Activated CD8-positive, alpha-beta memory T cell treated with anti-CD3 and anti-CD28 coated beads for 48 hours (primary cell): Measurements from ENCODE around the gene FKBP15.
"Not testable (repeated sequence)": the region's sequence is repeated elsewhere in the genome, so short reads cannot be mapped to it uniquely, and the experiment has no call there.

Source experiments
- DNase-seq, 3 experiments: peaks; one replicate each; pipeline ENCODE4 v3.0.0-alpha.2; 2020; ENCODE audit warnings: low read depth in 2 of 3, low spot score in 2 of 3

The FKBP15 gene, protein sequence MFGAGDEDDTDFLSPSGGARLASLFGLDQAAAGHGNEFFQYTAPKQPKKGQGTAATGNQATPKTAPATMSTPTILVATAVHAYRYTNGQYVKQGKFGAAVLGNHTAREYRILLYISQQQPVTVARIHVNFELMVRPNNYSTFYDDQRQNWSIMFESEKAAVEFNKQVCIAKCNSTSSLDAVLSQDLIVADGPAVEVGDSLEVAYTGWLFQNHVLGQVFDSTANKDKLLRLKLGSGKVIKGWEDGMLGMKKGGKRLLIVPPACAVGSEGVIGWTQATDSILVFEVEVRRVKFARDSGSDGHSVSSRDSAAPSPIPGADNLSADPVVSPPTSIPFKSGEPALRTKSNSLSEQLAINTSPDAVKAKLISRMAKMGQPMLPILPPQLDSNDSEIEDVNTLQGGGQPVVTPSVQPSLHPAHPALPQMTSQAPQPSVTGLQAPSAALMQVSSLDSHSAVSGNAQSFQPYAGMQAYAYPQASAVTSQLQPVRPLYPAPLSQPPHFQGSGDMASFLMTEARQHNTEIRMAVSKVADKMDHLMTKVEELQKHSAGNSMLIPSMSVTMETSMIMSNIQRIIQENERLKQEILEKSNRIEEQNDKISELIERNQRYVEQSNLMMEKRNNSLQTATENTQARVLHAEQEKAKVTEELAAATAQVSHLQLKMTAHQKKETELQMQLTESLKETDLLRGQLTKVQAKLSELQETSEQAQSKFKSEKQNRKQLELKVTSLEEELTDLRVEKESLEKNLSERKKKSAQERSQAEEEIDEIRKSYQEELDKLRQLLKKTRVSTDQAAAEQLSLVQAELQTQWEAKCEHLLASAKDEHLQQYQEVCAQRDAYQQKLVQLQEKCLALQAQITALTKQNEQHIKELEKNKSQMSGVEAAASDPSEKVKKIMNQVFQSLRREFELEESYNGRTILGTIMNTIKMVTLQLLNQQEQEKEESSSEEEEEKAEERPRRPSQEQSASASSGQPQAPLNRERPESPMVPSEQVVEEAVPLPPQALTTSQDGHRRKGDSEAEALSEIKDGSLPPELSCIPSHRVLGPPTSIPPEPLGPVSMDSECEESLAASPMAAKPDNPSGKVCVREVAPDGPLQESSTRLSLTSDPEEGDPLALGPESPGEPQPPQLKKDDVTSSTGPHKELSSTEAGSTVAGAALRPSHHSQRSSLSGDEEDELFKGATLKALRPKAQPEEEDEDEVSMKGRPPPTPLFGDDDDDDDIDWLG

DNA sequence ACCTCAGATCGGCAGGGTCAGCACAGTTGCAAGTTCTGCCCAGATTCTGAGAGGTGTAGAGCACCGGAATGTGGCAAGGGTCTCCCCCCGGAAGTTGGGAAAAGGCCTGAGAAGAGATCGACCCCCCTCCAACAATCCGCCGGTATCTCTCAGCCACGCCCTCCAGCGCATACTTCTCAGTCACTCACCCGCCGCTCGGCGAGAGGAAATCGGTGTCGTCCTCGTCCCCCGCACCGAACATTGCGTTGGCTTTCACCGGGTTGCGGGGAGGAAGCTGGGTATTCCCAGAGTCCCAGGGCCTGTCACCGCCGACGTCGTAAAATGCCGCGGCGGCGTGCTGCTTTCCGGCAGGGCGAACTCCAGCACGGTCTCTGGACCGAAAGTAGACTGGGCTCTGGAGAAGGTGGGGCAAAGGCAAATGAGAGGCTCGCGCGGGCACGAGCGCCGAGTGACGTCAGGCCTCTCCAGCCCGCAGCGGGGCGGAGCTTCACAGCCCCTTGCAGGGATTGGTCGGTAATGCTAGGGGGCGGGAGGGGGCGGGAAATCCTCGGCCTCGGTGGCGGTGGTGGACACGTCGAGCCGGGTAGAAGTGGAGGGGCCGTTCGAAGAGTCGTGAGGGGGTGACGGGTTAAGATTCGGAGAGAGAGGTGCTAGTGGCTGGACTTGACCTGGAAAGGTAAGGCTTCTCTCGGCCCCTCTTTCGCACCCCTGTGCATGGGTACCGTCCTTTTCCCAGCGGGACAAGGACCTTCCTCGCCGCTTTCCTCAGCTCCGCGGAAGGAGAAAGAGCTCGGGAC is at the start of gene FKBP15, which contains the start of gene SLC31A1:
Gene FKBP15 (minus strand): TSS at position 275 of the 797 bp plus-strand sequence. CDS start 34 bp downstream, at position 241.
Gene SLC31A1 (plus strand): TSS at position 542 of the 797 bp plus-strand sequence. CDS start 34,605 bp downstream, outside the sequence.
- DNase-seq, result peak; percentile 88 to 97 (median 91)

DNA sequence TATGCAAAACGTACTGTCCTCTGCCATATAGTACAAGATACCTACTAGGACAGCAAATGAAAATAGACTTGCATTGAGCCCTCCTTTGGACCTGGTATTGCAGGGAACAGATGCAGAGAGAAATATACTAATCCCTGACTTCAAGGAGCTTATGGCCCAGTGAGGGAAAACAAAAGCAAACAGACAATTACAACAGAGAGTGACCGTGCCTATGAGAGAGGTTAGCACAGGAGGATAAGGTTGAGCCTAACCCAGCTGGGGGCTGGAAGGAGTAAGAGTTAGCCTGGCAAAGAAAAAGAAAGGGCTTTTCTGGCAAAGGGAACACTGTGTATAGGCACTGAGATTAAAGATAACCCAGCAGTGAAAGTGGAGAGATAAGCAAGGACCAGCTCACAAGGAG is 48.8 kb upstream of the FKBP15 start:
- DNase-seq, result no peak

DNA sequence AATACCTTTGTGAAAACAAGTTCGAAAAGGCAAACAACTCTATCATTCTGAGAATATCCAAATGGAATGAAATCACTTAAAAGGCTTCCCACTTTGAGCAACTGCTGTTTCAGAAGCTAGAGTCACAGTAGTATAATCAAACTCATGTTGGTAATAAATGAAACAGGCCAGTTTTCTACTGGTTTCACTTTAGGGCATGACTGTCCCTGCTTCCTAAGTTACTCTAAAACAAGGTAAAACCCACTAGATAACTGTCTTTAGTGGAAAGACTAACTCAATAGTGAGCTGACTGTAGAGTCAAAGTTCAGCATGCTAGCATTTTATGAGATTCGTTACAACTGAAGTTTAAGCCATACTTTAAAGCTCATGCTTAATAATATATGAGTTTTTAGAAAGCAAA is 48.3 kb upstream of the FKBP15 start:
- DNase-seq, result no peak

DNA sequence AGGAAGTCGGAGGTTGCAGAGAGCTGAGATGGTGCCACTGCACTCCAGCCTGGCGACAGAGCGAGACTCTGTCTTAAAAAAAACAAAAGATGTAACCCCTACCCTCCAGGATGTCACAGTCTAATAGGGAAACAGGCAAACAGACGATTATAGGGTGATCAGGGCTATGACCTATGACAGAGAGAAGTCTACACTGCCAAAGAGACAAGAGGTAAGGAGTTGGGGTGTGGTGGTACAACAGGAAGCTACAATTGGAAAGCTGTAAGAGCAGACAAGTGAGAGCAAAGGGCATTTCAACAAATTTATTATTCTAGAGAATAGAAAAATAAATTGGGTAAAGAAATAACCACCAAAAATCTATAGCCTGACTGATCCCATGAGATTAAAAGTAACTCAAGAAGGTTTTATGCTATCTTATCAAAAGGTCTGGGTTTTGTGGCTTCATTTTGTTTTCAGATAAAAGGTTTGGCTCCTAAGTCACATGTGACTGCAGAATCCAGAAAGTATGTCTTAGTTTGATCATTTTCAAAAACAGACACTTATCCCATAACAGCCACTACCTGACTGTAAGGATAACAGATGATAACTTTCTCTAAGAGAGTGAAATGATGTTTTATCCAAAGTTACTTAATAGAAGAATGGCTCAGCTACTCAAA is 47.0 kb upstream of the FKBP15 start:
- DNase-seq, result no peak

DNA sequence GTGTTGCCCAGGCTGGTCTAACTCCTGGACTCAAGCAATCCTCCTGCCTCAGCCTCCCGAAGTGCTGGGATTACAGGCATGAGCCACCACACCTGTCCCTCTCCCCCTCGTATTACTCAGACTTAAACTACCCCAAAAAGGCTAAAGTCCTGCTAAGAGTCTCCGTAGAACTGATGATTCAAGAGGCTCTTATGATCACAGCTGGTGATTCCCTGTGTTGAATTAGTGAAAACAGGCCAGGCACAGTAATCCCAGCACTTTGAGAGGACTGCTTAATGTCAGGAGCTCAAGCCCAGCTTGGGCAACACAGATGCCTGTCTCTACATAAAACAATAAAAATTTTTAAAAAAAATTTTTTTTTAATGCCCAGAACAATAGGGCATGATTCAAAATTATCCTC is 45.1 kb upstream of the FKBP15 start:
- no peak for DNase-seq

DNA sequence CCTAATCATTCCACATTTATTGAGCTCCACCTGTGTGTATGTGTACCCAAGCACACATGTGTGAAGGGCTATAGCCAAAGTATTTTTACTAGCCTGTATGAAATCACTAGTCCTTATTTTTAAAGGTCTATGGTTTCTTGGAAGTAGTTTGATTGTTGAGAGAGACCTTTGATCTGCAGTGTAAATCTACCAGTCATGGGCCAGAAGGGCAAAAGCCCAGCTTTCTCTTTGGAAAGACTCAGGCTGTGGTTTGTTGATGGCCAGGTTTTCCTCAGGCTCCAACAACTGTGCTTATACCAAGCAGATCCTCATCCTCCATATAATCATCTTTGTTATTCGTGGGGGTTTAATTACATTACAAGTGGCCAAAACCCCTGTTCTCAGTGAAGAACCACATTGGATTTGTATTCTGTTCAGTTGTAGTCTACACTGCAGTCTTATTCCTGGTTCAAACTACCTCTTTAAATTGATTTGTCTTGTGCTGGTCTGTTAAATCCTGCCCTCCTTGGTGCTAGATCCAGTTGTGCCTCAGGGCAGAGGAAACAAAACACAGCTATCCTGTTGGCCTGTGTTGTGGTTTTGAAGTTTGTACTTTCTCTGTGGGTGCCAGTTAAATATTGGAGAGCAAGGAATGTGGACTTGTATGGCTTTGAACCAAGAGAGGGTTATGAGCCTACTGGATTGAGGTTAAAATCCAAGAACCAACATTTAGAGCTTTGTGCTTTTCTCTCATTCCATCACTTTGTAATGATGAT is 41.0 kb upstream of the FKBP15 start:
- DNase-seq, result no peak

DNA sequence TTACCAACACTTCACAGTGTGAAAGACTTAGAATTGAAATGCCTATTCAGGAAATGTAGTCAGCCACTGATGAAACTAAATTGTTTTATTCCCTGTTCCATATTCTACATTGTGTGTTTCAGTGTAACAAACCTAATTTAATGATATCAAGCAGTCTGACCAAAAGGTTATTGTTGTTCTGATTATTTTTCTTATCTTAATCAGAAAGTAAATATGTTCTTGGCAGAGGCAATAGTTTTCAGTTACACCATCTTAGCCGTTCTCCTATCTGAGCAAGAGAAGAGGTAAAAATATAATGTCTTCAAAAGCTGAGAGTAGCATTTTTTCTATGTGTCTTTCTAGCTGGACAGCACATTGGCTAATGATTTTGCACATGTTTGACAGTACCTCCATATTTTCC is 37.2 kb upstream of the FKBP15 start:
- DNase-seq, result no peak

DNA sequence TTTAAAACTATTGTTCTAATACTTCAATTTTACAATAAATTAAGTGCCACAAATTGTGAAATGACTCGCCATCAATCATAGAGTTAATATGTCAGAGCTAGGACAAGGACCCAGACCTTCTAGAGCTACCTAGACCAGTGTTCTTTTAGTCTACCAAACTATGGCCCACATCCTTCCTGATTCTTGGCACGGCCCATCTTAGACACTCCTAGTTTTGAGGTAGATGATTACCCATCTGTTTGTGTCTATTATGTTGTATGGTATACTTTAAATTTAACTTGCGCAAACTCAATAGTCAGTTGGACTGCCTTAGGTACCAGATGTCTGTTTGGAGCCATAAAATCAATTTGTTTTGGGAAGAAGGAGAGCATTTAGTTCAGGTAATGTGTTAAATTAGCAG is 36.8 kb upstream of the FKBP15 start:
- DNase-seq, result no peak

DNA sequence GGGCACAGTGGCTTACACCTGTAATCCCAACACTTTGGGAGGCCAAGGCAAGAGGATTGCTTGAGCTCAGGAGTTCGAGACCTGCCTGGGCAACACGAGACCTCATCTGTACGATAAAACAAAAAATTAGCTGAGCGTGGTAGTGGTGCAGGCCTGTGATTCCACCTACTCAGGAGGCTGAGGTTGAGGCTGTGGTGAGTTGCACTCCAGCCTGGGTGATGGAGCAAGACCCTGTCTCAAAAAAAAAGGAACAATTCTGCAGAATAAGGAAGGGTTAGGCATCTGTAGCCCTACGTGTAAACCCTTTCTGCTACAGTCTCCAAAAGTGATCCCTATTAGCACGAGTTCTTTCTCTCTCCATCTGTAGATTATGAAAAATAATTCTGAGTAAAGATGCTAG is 34.4 kb upstream of the FKBP15 start:
- DNase-seq, result no peak

DNA sequence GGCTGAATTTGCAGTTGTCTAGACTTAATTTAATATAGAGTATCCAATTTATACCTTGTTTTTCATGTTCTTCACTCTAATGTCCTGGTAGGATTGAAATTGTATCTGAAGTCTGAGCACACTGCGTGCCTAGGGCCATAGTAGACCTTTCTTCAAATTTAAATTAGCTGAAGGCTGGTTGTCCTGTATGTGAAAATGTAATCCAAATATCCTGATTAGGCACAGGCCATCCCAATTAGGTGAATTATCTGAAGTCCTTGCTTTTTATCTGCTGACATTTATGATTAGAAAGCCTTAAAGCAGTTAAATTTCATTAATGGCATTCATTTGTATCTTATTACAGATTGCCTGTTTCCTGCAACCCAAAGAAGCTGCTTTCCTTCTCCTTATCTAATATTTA is 33.9 kb upstream of the FKBP15 start:
- DNase-seq, result no peak

DNA sequence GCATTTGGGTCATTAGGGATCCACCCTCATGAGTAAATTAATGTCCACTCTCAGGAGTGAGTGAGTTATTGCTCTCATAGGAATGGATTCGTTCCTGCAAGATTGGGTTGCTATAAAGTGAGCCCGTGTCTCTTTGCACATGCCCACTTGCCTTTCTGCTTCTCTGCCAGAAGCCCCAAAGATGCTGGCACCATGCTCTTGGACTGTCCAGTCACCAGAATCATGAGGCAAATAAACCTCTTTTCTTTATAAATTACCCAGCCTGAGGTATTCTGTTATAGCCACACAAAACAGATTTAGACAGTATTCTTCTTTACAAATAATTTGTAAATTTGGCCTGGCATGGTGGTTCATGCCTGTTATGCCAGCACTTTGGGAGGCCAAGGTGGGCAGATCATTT is 29.7 kb upstream of the FKBP15 start:
- DNase-seq, result no peak

DNA sequence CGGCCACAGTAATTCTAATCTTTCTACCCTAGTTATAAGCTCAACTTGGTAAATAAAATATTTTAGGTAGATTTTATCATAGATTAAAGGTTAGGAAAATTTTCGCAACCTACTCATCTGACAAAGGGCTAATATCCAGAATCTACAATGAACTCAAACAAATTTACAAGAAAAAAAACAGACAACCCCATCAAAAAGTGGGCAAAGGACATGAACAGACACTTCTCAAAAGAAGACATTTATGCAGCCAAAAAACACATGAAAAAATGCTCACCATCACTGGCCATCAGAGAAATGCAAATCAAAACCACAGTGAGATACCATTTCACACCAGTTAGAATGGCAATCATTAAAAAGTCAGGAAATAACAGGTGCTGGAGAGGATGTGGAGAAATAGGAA is 28.6 kb upstream of the FKBP15 start:
- DNase-seq, result not testable (repeated sequence)

DNA sequence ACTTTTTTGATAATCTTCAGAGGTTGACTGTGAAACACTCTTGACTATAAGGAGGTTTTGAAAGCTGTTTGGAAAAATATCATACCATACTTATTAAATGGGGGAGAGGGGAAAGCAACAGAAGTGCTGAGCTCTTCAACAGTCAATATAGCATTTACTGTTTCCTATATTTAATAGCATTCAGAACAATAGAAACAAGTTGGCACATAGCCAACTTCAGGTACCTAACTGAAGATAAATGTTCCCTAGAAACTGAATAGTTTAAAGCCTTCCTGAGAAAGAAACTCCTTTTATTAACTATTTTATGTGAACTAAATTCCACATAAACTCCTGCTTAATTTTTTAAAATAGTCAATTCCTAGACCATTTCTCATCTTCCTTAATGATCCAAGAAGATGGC is 26.6 kb upstream of the FKBP15 start:
- no peak for DNase-seq

DNA sequence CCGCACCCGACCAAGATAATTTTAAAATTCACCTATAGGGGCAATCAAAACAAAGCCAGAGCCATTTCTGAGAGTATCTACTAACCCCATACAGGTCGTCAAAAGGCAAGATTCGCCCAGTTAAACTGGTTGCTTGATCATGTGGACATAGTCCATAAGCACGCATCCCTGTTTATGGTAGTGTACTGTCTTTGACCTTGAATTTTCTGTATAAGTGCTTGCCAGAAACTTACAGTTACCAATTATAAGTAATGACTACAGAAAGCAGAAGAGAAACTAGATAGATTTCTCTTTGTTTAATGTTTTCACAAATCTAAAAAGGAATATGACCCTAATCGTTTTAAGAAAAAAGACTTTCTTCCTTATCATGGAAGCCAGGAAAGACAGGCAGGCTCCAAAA is 25.9 kb upstream of the FKBP15 start:
- DNase-seq, result no peak

DNA sequence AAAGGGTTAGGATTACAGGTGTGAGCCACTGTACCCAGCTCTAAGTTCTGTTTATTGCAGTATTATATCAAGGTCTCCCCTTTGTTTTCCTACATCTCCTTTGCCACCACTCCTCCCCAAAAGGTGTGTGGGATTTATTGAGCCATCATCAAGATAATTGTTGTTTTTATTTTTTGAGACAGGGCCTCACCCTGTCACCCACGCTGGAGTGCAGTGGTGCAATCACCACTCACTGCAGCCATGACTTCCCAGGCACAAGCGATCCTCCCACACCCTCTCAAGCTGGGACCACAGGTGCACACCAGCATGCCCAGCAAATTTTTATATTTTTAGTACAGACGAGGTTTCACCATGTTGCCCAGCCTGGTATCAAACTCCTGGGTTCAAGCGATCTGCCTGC is 24.8 kb upstream of the FKBP15 start:
- DNase-seq, result no peak

DNA sequence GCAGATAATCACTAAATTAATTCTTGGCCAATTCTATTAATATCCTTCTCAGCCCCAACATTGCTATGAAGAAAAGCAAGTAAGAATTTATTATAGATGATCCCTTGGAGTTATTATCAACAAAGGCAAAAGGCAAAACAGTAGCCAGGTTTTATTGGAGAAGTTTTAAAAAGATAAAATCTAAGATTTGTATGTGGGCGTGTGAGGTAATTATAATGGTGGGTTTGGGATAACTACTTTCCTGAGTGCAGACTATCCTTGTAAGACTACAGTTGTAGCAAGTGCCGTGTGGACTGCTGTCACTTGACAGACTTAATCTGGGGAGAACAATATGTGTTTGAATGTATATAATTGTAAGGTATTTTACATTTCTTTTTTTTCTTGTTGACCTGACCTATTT is 23.5 kb upstream of the FKBP15 start:
- no peak for DNase-seq

DNA sequence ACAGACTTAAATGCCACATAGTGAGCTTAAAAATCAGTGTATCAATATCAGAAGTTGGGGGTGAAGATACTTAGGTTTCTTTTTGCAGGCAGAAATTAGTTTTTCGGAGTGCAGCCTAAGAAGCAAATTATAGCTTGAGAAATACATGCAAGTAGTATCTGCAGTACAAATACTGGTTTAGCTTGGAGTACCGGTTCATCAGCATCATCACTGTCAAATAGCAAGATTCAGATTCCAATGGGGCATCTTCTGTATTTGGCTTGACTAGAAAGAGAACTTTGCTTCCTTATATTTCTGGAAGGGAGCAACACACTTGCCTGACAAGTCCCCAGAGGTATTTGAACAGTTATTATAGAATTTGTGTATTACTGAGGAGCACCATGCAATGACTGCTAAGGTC is 20.1 kb upstream of the FKBP15 start:
- DNase-seq, result no peak

DNA sequence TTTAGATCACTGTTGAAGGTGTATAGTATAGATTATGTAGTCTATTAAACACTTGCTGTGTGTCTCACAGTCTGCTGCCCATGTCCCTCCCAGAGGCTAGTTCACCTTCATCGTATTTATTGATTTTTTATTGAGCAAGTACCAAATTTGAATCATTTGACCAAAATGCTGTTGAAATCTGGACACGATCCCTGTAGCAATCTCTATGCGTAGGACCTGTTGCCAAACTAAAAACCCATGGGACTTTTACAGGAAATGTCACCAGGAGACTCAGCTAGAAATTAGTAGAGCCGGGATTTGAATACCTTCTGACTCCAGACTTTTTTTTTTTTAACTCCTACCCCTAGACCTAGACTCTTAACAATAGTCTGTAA is 17.8 kb upstream of the FKBP15 start:
- no peak for DNase-seq

DNA sequence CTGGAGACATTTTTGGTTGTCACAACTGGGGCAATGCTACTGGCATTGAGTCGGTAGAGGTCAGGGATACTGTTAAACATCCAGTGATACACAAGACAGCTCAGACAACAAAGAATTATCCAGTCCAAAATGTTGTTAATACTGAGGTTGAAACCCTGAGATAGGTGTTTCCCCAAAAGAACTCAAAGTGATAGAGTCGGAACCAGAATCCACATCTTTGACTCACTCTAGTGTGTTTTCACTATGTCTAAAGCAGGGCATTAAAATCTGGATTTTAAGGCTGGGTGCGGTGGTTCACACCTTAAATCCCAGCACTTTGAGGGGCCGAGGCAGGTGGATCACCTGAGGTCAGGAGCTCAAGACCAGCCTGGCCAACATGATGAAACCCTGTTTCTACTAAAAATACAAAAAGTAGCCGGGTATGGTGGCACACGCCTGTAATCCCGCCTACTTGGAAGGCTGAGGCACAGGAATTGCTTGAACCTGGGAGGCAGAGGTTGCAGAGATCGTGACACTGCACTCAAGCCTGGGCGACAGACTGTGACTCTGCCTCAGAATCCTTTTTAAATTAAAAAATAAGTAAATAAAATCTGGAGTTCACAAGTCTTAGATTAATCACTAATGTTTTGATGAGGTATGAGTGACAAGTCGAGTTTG is 17.3 kb upstream of the FKBP15 start:
- DNase-seq, result no peak
